Measurements from ENCODE around the gene TMC6.

GRCh38 chr17:78133971-78134898 is 5.7 kb upstream of the TMC6 start:
- TF ChIP-seq EZH2 (IDR thresholded peaks at IDR 0.05) (no peak), POLR2AphosphoS5 (IDR thresholded peaks at IDR 0.05; ENCODE audit: borderline replicate concordance, low read depth, low read length) (no peak), FOXP2 (optimal IDR thresholded peaks at IDR 0.05; ENCODE audit: control extremely low read depth, extremely low read length, insufficient read depth) (no peak)
